Measurements from ENCODE around the gene C14orf119. TPM values are rescaled to one million over a fixed set of nuclear protein-coding genes. Genes with fewer than 3 reads are reported as not detected.
"Not testable (repeated sequence)": the region's sequence is repeated elsewhere in the genome, so short reads cannot be mapped to it uniquely, and the experiment has no call there.

C14orf119 gene
- total RNA-seq, 2 donors from 2014 or later = 10.5 to 11.6 TPM

- H3K9me3 ChIP-seq (ENCODE audit: control insufficient read depth, low read length, poor library complexity, severe bottlenecking) = no peaks in the 10 kb centered on the region
- ATAC-seq = no peak
- Mint-ChIP-seq H3K27me3 (no peaks in the 10 kb centered on the region), H3K4me1 (peaks cover 11% of the 10 kb centered on the region), H3K4me3 (no peak overlapping the region), H3K27ac (no peak overlapping the region), H3K36me3 (ENCODE audit: low read depth) (peaks cover 2% of the 10 kb centered on the region)
- no peak for DNase-seq
These were observed 6.8 kb downstream of the C14orf119 start for GRCh38 chr14:23101986-23102625.

GRCh38 chr14:23102801-23103200, 7.5 kb downstream of the C14orf119 start:
- Mint-ChIP-seq H3K27ac (no peak overlapping the region), H3K27me3 (no peaks in the 10 kb centered on the region), H3K4me1 (peaks cover 6% of the 10 kb centered on the region), H3K36me3 (ENCODE audit: low read depth) (peaks cover 2% of the 10 kb centered on the region), H3K4me3 (no peak overlapping the region)
- no peaks in the 10 kb centered on the region for H3K9me3 ChIP-seq (ENCODE audit: control insufficient read depth, low read length, poor library complexity, severe bottlenecking)
- no peak for ATAC-seq
- DNase-seq = no peak

GRCh38 chr14:23103581-23103980, 8.3 kb downstream of the C14orf119 start:
- no peak overlapping the region for H3K4me3 Mint-ChIP-seq
- H3K36me3 Mint-ChIP-seq (ENCODE audit: low read depth) = peaks cover 2% of the 10 kb centered on the region
- no peak overlapping the region for H3K27ac Mint-ChIP-seq
- no peak for ATAC-seq
- H3K27me3 Mint-ChIP-seq = no peaks in the 10 kb centered on the region
- no peak for DNase-seq
- H3K9me3 ChIP-seq (ENCODE audit: control insufficient read depth, low read length, poor library complexity, severe bottlenecking) = no peaks in the 10 kb centered on the region
- peaks cover 6% of the 10 kb centered on the region for H3K4me1 Mint-ChIP-seq

GRCh38 chr14:23104070-23104590, 8.8 kb downstream of the C14orf119 start:
- DNase-seq (no peak), ATAC-seq (no peak)
- no peaks in the 10 kb centered on the region for H3K27me3 Mint-ChIP-seq
- H3K36me3 Mint-ChIP-seq (ENCODE audit: low read depth) = peaks cover 2% of the 10 kb centered on the region
- peaks cover 6% of the 10 kb centered on the region for H3K4me1 Mint-ChIP-seq
- peak overlapping the region; percentile 19 for H3K4me3 Mint-ChIP-seq
- H3K27ac Mint-ChIP-seq = no peak overlapping the region
- no peaks in the 10 kb centered on the region for H3K9me3 ChIP-seq (ENCODE audit: control insufficient read depth, low read length, poor library complexity, severe bottlenecking)

GRCh38 chr14:23104591-23105347, 9.5 kb downstream of the C14orf119 start, which contains the start of gene CIROP:
Gene CIROP, minus strand, starts transcription at chr14:23104989. Its CDS starts 69 bp downstream, at chr14:23104920.
- H3K27me3 Mint-ChIP-seq = no peaks in the 10 kb centered on the region
- peak within 1 kb of the TSS; percentile 19 for H3K4me3 Mint-ChIP-seq
- ATAC-seq (no peak), DNase-seq (no peak)
- peaks cover 3% of the 10 kb centered on the region for H3K4me1 Mint-ChIP-seq
- H3K9me3 ChIP-seq (ENCODE audit: control insufficient read depth, low read length, poor library complexity, severe bottlenecking) = no peaks in the 10 kb centered on the region
- H3K36me3 Mint-ChIP-seq (ENCODE audit: low read depth) = peaks cover 2% of the 10 kb centered on the region
- H3K27ac Mint-ChIP-seq = no peak within 1 kb of the TSS

GRCh38 chr14:23105348-23105824, 10.1 kb downstream of the C14orf119 start:
- Mint-ChIP-seq H3K4me3 (no peak overlapping the region), H3K27me3 (no peaks in the 10 kb centered on the region), H3K4me1 (no peaks in the 10 kb centered on the region), H3K36me3 (ENCODE audit: low read depth) (peaks cover 2% of the 10 kb centered on the region), H3K27ac (no peak overlapping the region)
- no peaks in the 10 kb centered on the region for H3K9me3 ChIP-seq (ENCODE audit: control insufficient read depth, low read length, poor library complexity, severe bottlenecking)
- DNase-seq (no peak), ATAC-seq (no peak)

GRCh38 chr14:23106747-23107045, 11.4 kb downstream of the C14orf119 start:
- ATAC-seq = no peak
- Mint-ChIP-seq H3K27ac (no peak overlapping the region), H3K36me3 (ENCODE audit: low read depth) (peaks cover 2% of the 10 kb centered on the region), H3K4me3 (no peak overlapping the region), H3K27me3 (no peaks in the 10 kb centered on the region), H3K4me1 (no peaks in the 10 kb centered on the region)
- H3K9me3 ChIP-seq (ENCODE audit: control insufficient read depth, low read length, poor library complexity, severe bottlenecking) = no peaks in the 10 kb centered on the region
- DNase-seq = no peak

- not testable (repeated sequence) for H3K27ac Mint-ChIP-seq; H3K9me3 ChIP-seq (ENCODE audit: control insufficient read depth, low read length, poor library complexity, severe bottlenecking); DNase-seq; H3K27me3 Mint-ChIP-seq; H3K36me3 Mint-ChIP-seq (ENCODE audit: low read depth); H3K4me3 Mint-ChIP-seq; ATAC-seq; H3K4me1 Mint-ChIP-seq
These were observed 12.3 kb downstream of the C14orf119 start for GRCh38 chr14:23107620-23108019.

- H3K27ac Mint-ChIP-seq, H3K4me1 Mint-ChIP-seq: not testable (repeated sequence)
These were observed 12.9 kb downstream of the C14orf119 start for GRCh38 chr14:23108169-23108568.

GRCh38 chr14:23109769-23110168, 14.5 kb downstream of the C14orf119 start:
- peaks cover 8% of the 10 kb centered on the region for H3K27me3 Mint-ChIP-seq
- H3K27ac Mint-ChIP-seq = no peak overlapping the region
- H3K9me3 ChIP-seq (ENCODE audit: control insufficient read depth, low read length, poor library complexity, severe bottlenecking) = no peaks in the 10 kb centered on the region
- peaks cover 2% of the 10 kb centered on the region for H3K4me1 Mint-ChIP-seq
- ATAC-seq = no peak
- H3K36me3 Mint-ChIP-seq (ENCODE audit: low read depth) = peaks cover 5% of the 10 kb centered on the region
- DNase-seq = no peak
- no peak overlapping the region for H3K4me3 Mint-ChIP-seq

More at GRCh38 chr14:23108169-23108568, 12.9 kb downstream of the C14orf119 start:
- not testable (repeated sequence) for ATAC-seq; H3K36me3 Mint-ChIP-seq (ENCODE audit: low read depth); H3K27me3 Mint-ChIP-seq; H3K4me3 Mint-ChIP-seq; H3K9me3 ChIP-seq (ENCODE audit: control insufficient read depth, low read length, poor library complexity, severe bottlenecking); DNase-seq

GRCh38 chr14:23110579-23111365, 15.5 kb downstream of the C14orf119 start:
- no peak overlapping the region for H3K4me3 Mint-ChIP-seq
- H3K27me3 Mint-ChIP-seq = peaks cover 16% of the 10 kb centered on the region
- peaks cover 2% of the 10 kb centered on the region for H3K36me3 Mint-ChIP-seq (ENCODE audit: low read depth)
- ATAC-seq = no peak
- H3K27ac Mint-ChIP-seq = no peak overlapping the region
- H3K4me1 Mint-ChIP-seq = peaks cover 2% of the 10 kb centered on the region
- DNase-seq = no peak
- no peaks in the 10 kb centered on the region for H3K9me3 ChIP-seq (ENCODE audit: control insufficient read depth, low read length, poor library complexity, severe bottlenecking)

GRCh38 chr14:23112359-23113178, 17.3 kb downstream of the C14orf119 start:
- peaks cover 19% of the 10 kb centered on the region for H3K27me3 Mint-ChIP-seq
- H3K9me3 ChIP-seq (ENCODE audit: control insufficient read depth, low read length, poor library complexity, severe bottlenecking) = no peaks in the 10 kb centered on the region
- H3K4me3 Mint-ChIP-seq = no peak overlapping the region
- no peak overlapping the region for H3K27ac Mint-ChIP-seq
- peaks cover 2% of the 10 kb centered on the region for H3K4me1 Mint-ChIP-seq
- DNase-seq (no peak), ATAC-seq (peak; percentile 18)
- H3K36me3 Mint-ChIP-seq (ENCODE audit: low read depth) = peaks cover 2% of the 10 kb centered on the region
